GM18868 (cell line): Measurements from ENCODE around the gene BCAS4.
"Not testable (repeated sequence)": the region's sequence is repeated elsewhere in the genome, so short reads cannot be mapped to it uniquely, and the experiment has no call there.

Experiments used
- ATAC-seq: cut with Tn5 transposase; IDR thresholded peaks from one replicate; pipeline ENCODE4 v1.9.1; 2021; ENCODE audit warnings: mild to moderate bottlenecking, moderate library complexity; ENCODE audit not compliant: unreplicated experiment

BCAS4 gene

GRCh38 chr20:50797142-50797541, 2.3 kb downstream of the BCAS4 start:
- ATAC-seq = no peak

- no peak for ATAC-seq
Measured at GRCh38 chr20:50798650-50799049, 3.8 kb downstream of the BCAS4 start.

GRCh38 chr20:50799176-50799889, 4.5 kb downstream of the BCAS4 start:
- ATAC-seq = peak; percentile 23

- ATAC-seq = peak; percentile 58
Measured at GRCh38 chr20:50799890-50800550, 5.2 kb downstream of the BCAS4 start.

GRCh38 chr20:50800986-50801746, 6.3 kb downstream of the BCAS4 start:
- ATAC-seq = not testable (repeated sequence)

- no peak for ATAC-seq
Measured at GRCh38 chr20:50801747-50802125, 6.9 kb downstream of the BCAS4 start.

GRCh38 chr20:50802289-50802688, 7.4 kb downstream of the BCAS4 start:
- ATAC-seq = no peak

GRCh38 chr20:50804437-50805348, 9.8 kb downstream of the BCAS4 start:
- no peak for ATAC-seq

- no peak for ATAC-seq
Measured at GRCh38 chr20:50805349-50805684, 10.5 kb downstream of the BCAS4 start.

GRCh38 chr20:50806126-50806768, 11.4 kb downstream of the BCAS4 start:
- no peak for ATAC-seq

GRCh38 chr20:50810063-50810462, 15.2 kb downstream of the BCAS4 start:
- no peak for ATAC-seq

- ATAC-seq = no peak
Measured at GRCh38 chr20:50810842-50811241, 16.0 kb downstream of the BCAS4 start.

GRCh38 chr20:50813101-50813643, 18.3 kb downstream of the BCAS4 start:
- ATAC-seq = no peak

GRCh38 chr20:50813801-50814200, 18.9 kb downstream of the BCAS4 start:
- no peak for ATAC-seq

- no peak for ATAC-seq
Measured at GRCh38 chr20:50814438-50815161, 19.7 kb downstream of the BCAS4 start.

GRCh38 chr20:50815162-50815989, 20.5 kb downstream of the BCAS4 start:
- ATAC-seq = peak; percentile 40

GRCh38 chr20:50817776-50818172, 22.9 kb downstream of the BCAS4 start:
- no peak for ATAC-seq

- ATAC-seq = peak; percentile 41
Measured at GRCh38 chr20:50819349-50819748, 24.5 kb downstream of the BCAS4 start.
